A549 (cell line): ENCODE measurements around the gene GP1BA.
A peak's percentile ranks its signal among the peaks of the same experiment; 100 is the strongest.

ENCODE experiments used
- POLR2A ChIP-seq: IDR thresholded peaks from 2 replicates; pipeline ENCODE4 v1.6.1; 2012; ENCODE audit warnings: mild to moderate bottlenecking, low read length
- TFCP2L1 ChIP-seq: fragments of 250-450 bp; sonication (Bioruptor Pico); IDR thresholded peaks from 2 replicates; pipeline ENCODE4 v1.5.0; 2021; ENCODE audit warnings: mild to moderate bottlenecking
- ZFP36 ChIP-seq: fragments of 450-650 bp; IDR thresholded peaks from 2 replicates; pipeline ENCODE4 v1.6.1; 2014; ENCODE audit warnings: borderline replicate concordance; ENCODE audit not compliant: partially characterized antibody
- TF ChIP-seq, protein P1 (sequence below): fragments of >200 bp; sonication (Bioruptor Twin); formaldehyde crosslinking; IDR thresholded peaks from 3 replicates; pipeline ENCODE4 v1.5.1; 2016

DNA sequence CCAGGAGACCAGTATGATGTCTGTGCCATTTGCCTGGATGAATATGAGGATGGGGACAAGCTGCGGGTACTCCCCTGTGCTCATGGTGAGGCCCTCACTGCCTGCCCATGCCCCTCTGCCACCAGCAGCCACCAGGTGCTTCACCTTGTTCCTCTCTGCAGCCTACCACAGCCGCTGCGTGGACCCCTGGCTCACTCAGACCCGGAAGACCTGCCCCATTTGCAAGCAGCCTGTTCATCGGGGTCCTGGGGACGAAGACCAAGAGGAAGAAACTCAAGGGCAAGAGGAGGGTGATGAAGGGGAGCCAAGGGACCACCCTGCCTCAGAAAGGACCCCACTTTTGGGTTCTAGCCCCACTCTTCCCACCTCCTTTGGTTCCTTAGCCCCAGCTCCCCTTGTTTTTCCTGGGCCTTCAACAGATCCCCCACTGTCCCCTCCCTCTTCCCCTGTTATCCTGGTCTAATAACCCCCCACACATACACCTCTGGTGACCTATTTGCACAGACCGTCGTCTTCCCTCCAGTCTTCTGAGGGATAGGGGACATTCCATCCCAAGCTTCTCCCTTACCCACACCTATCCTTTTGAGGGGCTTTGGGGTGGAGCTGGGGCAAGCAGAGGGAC lies 12.6 kb downstream of the GP1BA start:
- TF ChIP-seq, protein P1, sequence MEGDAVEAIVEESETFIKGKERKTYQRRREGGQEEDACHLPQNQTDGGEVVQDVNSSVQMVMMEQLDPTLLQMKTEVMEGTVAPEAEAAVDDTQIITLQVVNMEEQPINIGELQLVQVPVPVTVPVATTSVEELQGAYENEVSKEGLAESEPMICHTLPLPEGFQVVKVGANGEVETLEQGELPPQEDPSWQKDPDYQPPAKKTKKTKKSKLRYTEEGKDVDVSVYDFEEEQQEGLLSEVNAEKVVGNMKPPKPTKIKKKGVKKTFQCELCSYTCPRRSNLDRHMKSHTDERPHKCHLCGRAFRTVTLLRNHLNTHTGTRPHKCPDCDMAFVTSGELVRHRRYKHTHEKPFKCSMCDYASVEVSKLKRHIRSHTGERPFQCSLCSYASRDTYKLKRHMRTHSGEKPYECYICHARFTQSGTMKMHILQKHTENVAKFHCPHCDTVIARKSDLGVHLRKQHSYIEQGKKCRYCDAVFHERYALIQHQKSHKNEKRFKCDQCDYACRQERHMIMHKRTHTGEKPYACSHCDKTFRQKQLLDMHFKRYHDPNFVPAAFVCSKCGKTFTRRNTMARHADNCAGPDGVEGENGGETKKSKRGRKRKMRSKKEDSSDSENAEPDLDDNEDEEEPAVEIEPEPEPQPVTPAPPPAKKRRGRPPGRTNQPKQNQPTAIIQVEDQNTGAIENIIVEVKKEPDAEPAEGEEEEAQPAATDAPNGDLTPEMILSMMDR, result no peak
- TF ChIP-seq ZFP36 (no peak), POLR2A (0 out of 2 replicates have a peak, but pooled peaks have one; percentile 3), TFCP2L1 (CRISPR knock-in tag) (peak; percentile 61)
